NCI-H128 (cell line): ENCODE data around the gene FSD2.
"Not testable (repeated sequence)": the region's sequence is repeated elsewhere in the genome, so short reads cannot be mapped to it uniquely, and the experiment has no call there.

Source experiments
- DNase-seq: peaks from one replicate; lab custom pipeline; 2025; ENCODE audit not compliant: unreplicated experiment; lab: John Stamatoyannopoulos, UW

Gene FSD2

DNA sequence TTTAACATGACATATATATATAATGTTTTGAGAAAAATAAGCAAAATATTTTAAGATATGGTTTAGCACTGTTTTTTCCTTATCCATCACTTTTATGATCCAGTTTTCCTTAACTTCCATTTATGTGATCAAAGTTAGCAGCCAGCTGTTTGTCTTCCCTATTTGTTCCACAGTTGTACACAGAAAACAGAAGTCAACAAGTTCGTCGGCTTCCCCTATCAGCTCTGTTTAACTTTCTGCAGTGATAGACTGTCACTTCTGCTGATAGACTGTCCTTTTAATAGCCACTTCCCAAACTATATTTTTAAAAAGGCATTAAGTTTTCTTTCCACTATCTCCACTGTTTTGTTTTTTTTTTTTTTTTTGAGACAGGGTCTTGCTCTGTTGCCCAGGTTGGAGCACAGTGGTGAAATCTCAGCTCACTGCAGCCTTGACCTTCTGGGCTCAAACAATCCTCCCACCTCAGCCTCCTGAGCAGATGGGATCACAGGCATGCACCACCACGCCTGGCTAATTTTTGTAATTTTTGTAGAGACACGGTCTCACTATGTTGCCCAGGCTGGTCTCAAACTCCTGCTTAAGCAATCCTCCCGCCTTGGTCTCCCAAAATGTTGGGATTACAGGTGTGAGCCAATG, 7.2 kb downstream of the FSD2 start:
- DNase-seq, result no peak

DNA sequence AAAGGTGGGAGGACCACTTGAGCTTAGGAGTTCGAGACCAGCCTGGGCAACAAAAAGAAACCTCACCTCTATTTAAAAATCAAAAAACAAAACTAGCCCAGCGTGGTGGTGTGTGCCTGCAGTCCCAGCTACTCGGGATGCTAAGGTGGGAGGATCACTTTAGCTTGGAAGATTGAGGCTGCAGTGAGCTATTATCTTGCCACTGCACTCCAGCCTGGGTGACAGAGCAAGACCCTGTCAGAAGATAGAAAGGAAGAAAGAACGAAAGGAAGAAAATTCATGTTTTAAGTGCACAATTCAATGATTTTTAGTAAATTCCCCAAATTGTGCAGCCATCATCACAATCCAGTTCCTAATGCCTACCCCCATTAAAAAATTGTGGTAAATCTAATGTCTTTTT, 7.8 kb downstream of the FSD2 start:
- no peak for DNase-seq

DNA sequence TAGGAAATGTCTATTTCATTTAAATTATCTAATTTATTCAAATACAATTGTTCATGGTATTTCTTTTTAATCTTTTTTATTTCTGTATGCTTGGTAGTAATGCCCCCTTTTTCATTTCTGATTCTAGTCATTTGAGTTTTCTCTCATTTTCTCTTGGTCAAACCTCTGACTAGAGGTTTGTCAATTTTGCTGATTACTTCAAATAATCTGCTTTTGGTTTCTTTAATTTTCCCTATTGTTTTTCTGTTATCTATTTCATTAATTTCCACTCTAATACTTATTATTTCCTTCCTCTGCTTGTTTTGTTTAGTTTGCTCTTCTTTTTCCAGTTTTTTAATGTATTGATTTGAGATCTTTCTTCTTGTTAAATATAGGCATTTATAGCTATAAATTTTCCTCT, 12.1 kb downstream of the FSD2 start:
- DNase-seq, result no peak

DNA sequence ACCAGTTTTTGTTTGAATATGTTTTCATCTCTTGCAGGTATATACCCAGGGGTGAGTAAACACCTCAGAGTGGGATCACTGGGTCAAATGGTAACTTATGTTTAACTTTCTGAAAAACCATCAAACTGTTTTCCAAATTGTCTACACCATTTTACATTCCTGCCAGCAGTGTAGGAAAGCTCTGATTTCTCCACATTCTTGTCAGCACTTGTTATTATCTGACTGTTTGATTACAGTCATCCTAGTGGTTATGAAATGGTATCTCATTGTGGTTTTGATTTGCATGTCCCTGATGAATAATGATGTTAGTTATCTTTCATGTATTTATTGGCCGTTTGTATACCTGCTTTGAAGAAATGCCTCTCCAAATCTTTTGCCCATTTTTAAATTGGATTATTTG, 13.8 kb downstream of the FSD2 start:
- DNase-seq, result no peak

DNA sequence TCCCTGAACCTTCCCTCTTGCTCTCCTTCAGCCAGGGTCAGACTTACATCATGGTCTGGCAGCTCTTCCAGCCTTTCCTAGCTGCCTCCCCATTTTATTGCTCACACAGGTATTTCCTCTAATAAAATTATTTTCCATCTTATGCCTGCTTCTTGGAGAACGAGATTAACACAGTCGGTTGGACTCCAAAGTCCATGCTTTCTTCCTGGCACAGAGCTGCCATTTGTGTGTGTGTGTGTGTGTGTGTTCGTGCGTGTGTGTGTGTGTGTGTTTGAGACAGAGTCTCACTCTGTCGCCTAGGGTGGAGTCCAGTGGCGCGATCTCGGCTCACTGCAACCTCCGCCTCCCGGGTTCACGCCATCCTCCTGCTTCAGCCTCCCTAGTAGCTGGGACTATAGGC, 15.5 kb downstream of the FSD2 start:
- DNase-seq, result no peak

DNA sequence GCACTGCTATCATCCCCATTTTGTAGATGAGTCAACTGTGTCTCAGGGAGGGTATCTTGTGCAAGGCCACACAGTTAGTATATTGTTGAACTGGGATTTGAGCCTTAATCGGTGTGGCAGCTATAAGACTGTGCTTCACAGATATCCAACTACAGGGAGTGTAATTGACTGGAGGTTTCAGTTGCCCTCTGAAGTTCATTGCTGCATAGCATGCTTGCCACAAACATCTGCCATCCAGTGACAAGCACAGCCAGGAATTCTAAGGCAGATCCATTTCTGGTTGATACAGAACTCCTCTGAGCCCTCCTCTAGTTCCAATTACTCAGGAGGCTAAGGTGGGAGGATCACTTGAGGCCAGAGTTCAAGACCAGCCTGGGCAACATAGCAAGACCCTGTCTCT, 16.4 kb downstream of the FSD2 start:
- no peak for DNase-seq

DNA sequence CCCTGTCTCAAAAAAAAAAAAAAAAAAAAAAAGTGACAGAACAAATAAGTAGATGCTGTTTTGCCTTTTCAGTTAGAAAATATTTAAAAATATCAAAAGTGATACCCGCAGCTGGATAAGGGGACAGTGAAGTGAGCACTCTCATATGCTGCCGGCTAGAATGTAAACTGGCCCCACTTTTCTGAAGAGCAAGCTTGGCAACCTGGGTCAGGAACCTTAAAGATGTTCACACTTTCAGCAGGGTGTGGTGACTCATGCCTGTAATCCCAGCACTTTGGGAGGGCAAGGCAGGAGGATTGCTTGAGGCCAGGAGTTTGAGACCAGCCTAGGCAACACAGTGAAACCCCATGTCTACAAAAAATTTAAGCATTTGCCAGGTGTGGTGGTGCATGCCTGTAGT, 17.4 kb downstream of the FSD2 start:
- DNase-seq, result no peak

DNA sequence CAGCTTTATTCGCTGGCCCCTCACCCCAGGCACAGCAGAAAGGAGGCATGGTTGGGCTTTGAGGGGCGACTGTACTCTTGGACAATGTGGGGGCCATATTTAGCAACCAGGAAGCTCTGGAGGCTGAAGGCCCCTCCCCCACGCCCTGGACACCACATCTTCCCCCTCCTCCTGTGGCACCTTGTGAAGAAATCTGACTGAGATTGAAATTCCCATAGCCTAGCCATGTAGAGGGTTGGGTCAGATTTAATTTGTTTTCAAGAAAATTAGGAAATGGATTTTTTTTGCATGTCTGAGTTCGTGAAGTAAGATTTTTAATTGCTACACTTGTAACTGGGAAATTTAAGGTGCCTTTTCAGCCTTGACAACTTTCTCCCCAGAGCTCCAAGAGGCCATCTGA, 24.5 kb downstream of the FSD2 start:
- DNase-seq, result no peak

DNA sequence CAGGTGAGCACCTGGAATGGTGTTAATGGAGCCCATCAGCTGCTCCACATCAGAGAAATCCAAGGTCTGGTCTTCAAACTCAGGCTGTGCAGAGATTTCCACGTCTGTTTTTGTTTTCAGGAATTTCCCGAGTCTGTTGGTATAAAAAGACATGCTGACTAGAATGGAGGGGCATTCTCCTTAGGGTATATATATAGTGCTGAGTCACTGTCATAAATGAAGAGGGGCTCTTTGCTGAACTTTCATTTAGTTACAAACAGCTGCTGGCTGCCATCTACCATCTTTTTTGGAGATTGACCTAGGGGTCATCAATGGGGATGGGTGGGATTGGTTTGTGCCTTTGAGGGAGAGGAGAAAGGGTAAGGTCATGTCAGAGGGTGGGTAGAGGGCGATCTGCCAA, 27.1 kb downstream of the FSD2 start:
- no peak for DNase-seq

DNA sequence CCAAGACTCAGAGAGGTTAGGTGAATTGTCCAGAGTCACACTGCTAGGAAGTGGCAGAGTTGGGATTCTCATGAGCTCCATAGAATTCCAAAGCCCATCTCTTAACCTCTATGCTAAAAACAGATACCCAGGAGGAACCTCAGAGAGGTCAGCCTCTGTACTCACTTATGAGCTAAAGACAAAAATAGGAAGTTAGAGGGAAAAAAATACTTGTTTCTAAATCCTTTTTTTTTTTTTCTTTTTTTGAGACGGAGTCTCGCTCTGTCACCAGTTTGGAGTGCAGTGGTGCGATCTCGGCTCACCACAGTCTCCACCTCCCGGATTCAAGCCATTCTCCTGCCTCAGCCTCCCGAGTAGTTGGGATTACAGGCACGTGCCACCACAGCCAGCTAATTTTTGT, 31.4 kb downstream of the FSD2 start:
- no peak for DNase-seq

DNA sequence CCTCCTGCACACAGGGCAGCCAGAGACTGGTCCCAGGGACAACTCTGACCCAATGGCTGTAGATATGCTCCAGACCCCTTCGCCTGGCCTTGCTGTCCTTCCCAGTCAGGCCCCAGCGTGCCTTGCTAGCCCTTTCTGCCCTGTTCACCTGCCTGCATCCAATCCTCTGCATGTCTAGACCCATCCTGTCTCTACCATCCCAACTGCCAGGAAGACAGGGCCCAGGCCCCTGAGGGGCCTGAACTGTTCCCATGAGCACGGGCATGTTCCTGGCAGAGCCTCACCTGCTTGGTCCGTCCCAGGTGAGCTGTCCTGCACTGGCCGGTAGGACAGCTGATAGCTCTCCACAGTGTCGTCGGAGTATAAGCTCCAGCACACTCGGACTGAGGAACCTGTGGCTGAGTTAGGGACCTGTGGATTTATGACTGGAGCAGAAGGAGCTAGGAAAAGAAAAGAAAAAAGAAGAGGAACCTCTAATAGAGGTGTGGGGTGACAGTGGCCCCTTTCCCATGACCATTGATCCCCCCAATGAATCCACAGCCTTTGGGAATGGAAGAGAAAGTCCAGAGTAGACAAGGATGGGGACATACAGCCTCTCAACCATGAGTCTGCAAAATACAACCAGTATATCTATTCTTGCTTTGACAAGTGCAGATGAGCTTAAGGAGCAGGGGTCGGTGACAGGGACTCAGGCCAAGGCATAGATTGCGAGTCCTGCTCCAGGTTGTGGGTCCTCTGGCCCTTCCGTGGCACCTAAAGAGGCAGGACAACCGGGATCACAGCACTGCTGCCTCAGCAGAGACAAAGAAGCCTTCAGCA, 33.9 kb downstream of the FSD2 start:
- no peak for DNase-seq

DNA sequence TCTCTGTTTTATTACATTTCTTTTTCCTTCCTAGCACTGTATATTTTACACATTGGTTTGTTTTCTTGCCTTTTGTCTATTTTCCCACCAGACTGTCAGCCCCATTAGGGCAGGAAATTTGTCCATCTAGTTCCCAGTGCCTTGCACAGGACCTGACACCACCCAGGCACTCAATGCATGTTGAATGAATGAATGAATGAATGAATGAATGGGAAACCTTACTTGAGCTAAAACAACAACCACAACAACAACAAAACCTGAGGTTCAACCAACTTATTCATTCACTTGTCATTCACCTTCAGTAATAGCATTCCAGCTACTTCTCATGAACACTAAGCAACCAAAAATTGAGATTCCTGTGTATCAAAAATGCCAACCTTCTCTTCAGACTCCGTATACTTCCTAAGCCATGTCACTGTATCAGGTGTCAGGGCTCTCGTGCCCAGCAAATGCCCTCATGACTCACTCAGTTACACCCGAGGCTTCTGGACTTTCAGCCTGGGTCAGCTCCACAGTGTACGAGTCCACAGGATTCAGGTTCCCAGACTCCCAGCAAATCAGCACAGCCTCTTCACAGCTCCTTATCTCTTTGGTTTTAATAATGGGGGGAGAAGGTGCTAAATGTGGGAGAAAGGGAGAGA, 37.3 kb downstream of the FSD2 start:
- no peak for DNase-seq

DNA sequence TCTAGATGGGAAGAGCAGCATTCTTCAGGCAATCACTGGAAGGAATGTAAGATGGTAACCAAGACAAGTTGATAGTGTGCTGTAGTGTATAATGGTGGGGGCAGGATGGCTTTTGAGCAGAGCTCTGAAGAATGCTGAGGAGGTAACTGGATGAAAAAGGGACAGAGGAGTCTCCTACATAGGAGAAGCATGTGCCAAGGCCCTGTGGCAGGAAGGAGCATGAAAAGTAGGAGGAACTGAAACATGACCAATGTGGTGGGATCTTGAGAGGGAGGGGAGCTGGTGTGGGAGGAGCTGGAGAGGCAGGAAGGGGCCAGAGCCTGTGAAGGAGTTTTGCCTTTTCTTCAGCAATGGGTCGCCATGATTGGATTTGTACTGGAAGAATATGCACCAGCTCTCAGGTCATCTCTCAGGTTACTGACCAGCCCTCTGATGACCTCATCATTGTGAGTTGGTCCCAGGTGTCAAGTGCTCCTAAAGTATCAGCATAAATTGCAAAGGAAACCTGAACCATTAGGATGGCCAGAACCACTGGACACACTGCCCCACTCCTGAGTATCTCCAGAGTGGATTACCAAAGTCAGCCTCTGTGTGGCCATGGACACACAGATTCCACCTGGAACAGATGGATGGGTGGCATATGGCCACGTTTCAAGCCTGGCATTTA, 38.6 kb downstream of the FSD2 start:
- DNase-seq, result no peak

DNA sequence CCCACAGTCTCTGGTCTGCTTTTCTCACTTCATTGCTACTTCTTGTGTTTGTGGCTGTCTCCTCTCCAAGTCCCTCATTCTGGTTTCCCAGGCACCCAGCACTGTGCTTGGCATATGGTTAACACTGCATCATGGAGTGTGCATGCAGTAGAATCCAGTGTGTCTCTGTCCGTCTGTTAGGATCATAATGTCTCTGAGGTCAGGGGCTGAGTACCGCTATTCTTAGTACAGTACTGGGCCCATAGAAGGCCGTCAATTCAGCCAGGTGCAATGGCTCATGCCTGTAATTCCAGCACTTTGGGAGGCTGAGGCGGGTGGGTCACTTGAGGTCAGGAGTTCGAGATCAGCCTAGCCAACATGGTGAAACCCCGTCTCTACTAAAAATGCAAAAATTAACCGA, 39.7 kb downstream of the FSD2 start:
- not testable (repeated sequence) for DNase-seq

DNA sequence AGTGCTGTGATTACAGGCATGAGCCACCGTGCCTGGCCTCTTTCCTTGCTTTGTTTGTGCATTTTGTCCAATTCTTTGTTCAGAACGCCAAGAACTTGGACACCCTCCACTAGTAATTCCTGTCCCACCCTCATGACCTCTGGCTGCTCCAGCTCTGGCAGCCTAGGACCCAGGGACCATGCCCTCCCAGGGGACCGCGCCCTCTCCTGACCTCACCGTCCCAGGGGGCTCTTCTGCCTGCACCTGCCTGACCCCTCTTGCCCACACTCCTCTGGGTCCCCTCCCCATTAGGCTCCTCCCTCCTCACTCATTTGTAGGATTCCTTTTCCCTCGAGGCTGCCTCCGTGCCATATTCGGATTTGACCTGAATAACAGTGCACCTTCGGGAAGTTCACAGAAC, 41.1 kb downstream of the FSD2 start:
- no peak for DNase-seq

DNA sequence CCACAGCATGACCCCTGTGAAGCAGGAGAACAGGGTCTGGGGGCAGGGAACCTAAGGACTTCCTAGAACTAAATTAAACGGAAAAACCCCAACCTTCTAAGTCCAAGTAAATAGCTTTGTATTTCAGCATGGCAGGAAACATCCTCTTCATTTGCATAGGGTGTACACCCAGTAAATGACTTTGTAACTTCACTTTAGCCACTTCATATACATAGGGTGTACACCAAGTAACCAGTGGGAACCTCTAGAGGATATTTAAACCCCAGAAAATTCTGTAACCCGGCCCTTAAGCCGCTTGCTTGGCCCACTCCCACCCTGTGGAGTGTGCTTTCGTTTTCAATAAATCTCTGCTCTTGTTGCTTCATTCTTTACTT, 41.8 kb downstream of the FSD2 start:
- no peak for DNase-seq

DNA sequence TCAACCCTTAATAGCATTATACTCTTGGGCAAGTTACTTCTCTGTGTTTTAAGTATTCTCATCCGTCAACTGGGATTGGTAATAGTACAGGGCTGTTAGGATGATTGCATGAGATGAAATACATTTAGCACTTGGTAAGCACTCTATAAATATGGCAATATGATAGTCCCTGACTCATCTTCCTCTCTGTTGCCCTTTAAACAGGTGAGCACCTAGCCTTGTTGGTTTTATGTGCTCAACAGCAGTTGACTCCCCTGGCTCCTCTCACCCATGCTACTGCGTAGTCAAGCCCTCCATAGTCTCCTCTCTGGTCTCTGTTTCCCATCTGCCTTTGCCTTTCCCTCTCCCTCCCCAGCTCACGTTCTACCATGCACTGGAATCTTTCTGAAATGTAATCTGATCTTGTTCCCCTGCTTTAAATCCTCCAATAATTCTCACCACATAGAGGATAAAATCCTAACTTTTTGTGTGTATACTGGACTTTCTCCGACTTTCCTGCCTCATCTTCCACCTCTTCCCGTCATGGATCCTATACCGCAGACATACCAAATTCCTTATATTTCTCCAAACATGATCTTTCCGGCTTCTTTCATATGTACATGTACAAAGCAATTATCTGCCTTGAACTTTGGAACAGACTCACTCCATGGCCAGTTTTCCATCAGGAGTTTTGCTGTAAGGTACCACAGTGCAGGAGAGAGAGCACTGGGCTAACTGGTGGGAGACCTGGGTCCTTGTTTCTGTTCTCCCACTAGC, 42.3 kb downstream of the FSD2 start:
- DNase-seq, result no peak

DNA sequence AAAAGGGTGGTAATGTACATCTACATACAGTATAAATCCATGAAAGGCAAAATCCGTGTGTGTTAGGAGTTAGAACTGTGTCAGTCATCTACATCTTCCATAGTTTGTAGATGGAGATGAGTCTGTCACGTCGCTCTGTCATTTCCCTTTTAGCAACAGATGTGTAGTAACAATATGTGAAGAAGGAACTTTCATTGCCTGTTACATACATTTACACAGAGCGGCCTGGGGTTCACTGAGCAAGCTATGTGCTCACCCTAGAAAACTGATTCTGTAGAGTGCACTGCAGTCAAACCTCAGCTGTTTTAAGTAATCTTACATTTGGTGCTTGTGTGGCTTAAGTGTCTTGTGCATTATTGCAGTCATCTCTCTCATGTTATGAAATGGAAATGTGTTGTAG, 54.6 kb downstream of the FSD2 start:
- no peak for DNase-seq

DNA sequence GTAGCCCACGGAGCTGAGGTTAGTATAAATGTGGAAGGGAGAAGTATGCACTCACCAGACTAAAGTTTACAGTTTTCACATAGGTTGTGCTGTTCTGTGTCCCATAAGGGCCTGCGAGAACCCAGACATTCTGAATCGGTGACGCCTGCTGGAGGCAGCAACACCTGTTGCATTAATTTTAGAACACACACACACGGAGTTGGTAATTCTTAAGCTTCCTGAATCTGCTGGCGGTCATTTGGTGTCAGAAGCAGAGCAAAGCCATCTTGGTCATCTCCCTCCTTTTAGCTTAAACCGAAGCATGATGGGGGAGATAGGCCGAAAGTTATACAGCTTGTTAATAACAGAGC, 55.1 kb downstream of the FSD2 start:
- no peak for DNase-seq

DNA sequence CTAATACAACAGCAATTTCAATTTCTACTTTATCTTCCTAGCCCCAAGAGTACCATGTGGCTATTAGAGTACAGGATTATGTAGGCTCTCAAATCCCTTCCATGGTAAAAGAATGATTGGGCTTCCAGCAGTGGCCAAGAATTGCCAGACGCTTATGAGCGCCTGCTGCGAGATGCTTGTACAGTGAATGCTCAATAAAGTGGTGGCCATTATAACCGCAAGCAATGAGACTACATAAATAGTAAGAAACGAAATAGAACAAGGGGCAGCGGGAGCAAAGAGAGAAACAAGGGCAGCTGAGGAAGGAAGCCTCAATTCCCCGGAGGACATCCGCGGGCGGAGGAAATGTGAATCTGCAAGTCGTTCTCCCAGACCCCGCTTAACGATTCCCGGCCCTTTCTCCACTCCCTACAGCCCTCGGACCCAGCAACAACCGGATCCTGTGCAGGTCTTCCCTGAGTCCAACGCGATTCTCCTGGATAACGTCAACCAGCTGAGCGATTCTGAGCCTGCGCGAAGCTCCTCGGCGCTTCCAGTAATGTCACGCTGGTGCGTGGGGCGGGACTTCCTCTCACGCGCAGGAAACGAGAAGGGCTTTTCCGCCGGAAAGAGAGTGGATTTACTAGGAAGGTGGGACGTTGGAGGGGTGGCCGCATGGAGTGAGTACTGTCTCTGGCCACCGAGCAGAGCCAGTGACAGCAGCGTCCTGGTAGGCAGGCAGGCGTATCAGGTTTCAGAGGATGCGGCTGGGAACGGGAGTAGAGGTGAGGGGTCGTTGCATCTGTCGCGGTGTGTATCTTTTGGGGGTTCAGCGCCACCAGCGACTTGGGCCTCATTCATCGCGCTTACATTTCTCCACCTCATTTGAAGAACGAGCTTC, 55.7 kb downstream of the FSD2 start:
- DNase-seq, result peak; percentile 84
